Liver (tissue), 9 donors: Measurements from ENCODE around the gene PRR5L. TPM values are rescaled to one million over a fixed set of nuclear protein-coding genes. Genes with fewer than 3 reads are reported as not detected.

Source experiments
- DNase-seq: peaks from one replicate; pipeline ENCODE4 v3.0.0-alpha.2; 2017; ENCODE audit warnings: low spot score
- H3K27ac ChIP-seq, 2 donors: one replicate each; pipeline ENCODE4 v1.7.0; 2013; ENCODE audit warnings: inconsistent platforms in 2 of 2, low read length in 2 of 2, control low read depth in 1 of 2, low read depth in 1 of 2, mild to moderate bottlenecking in 1 of 2
- H3K27me3 ChIP-seq, 4 donors: one replicate each; pipeline versions ENCODE4 v1.6.1 to v1.7.0; 2013; ENCODE audit warnings: low read length in 3 of 4, inconsistent platforms in 1 of 4, mild to moderate bottlenecking in 1 of 4, moderate library complexity in 1 of 4; ENCODE audit not compliant: control insufficient read depth in 4 of 4, insufficient read depth in 4 of 4
- H3K36me3 ChIP-seq, 4 donors: one replicate each; pipeline versions ENCODE4 v1.6.1 to v1.7.0; 2013; ENCODE audit warnings: low read length in 3 of 4, mild to moderate bottlenecking in 3 of 4, low read depth in 1 of 4, moderate library complexity in 1 of 4; ENCODE audit not compliant: control insufficient read depth in 4 of 4, insufficient read depth in 3 of 4
- H3K4me1 ChIP-seq, 4 donors: one replicate each; pipeline versions ENCODE4 v1.6.1 to v1.7.0; 2013; ENCODE audit warnings: low read length in 3 of 4, mild to moderate bottlenecking in 3 of 4, moderate library complexity in 1 of 4; ENCODE audit not compliant: control insufficient read depth in 4 of 4, insufficient read depth in 4 of 4
- H3K4me3 ChIP-seq, 3 donors: one replicate each; pipeline versions ENCODE4 v1.6.1 to v1.7.0; 2013; ENCODE audit warnings: low read length in 3 of 3, control low read depth in 1 of 3, low read depth in 1 of 3, mild to moderate bottlenecking in 1 of 3
- H3K9ac ChIP-seq, 2 donors: one replicate each; pipeline ENCODE4 v1.7.0; 2013; ENCODE audit warnings: low read length in 2 of 2, mild to moderate bottlenecking in 2 of 2, moderate library complexity in 2 of 2, control low read depth in 1 of 2, low read depth in 1 of 2
- H3K9me3 ChIP-seq, 4 donors: one replicate each; pipeline versions ENCODE4 v1.6.1 to v1.7.0; 2013; ENCODE audit warnings: low read length in 3 of 4; ENCODE audit not compliant: control insufficient read depth in 4 of 4
- ATF3 ChIP-seq: IDR thresholded peaks from 2 replicates; pipeline ENCODE4 v1.6.1; 2016; ENCODE audit warnings: antibody characterized with exemption
- CTCF ChIP-seq: fragments of 150-350 bp; IDR thresholded peaks from 2 replicates; pipeline ENCODE4 v1.5.1; 2017; ENCODE audit warnings: improper control_type of control experiment, low read depth, low read length; ENCODE audit not compliant: missing input control
- FOXA1 ChIP-seq: IDR thresholded peaks from 2 replicates; pipeline ENCODE4 v1.6.1; 2016; ENCODE audit warnings: antibody characterized with exemption
- FOXA2 ChIP-seq: IDR thresholded peaks from 2 replicates; pipeline ENCODE4 v1.6.1; 2016; ENCODE audit warnings: antibody characterized with exemption
- GABPA ChIP-seq, 2 donors: IDR thresholded peaks in 1 of 2; conservative IDR thresholded peaks in 1 of 2; 2 replicates each; pipeline ENCODE4 v1.6.1; 2016; ENCODE audit warnings: antibody characterized with exemption in 2 of 2, mild to moderate bottlenecking in 1 of 2, moderate library complexity in 1 of 2
- HNF4G ChIP-seq: IDR thresholded peaks from 2 replicates; pipeline ENCODE4 v1.6.1; 2016; ENCODE audit warnings: antibody characterized with exemption
- JUND ChIP-seq, 2 donors: IDR thresholded peaks; 2 replicates each; pipeline ENCODE4 v1.6.1; 2016; ENCODE audit warnings: antibody characterized with exemption in 2 of 2
- MAX ChIP-seq: IDR thresholded peaks from 2 replicates; pipeline ENCODE4 v1.6.1; 2016; ENCODE audit warnings: antibody characterized with exemption
- NR2F2 ChIP-seq: IDR thresholded peaks from 2 replicates; pipeline ENCODE4 v1.6.1; 2016; ENCODE audit warnings: antibody characterized with exemption
- RAD21 ChIP-seq, 2 donors: IDR thresholded peaks; 2 replicates each; pipeline ENCODE4 v1.6.1; 2016; ENCODE audit warnings: antibody characterized with exemption in 2 of 2, mild to moderate bottlenecking in 2 of 2
- REST ChIP-seq: IDR thresholded peaks from 2 replicates; pipeline ENCODE4 v1.6.1; 2016; ENCODE audit warnings: antibody characterized with exemption, mild to moderate bottlenecking
- RXRA ChIP-seq, 2 donors: IDR thresholded peaks; 2 replicates each; pipeline ENCODE4 v1.6.1; 2017 to 2018; ENCODE audit warnings: antibody characterized with exemption in 2 of 2, mild to moderate bottlenecking in 1 of 2
- SP1 ChIP-seq: IDR thresholded peaks from 2 replicates; pipeline ENCODE4 v1.6.1; 2018; ENCODE audit warnings: antibody characterized with exemption, mild to moderate bottlenecking
- TAF1 ChIP-seq: conservative IDR thresholded peaks from 2 replicates; pipeline ENCODE4 v1.6.1; 2016; ENCODE audit warnings: antibody characterized with exemption, mild to moderate bottlenecking
- YY1 ChIP-seq: IDR thresholded peaks from 2 replicates; pipeline ENCODE4 v1.6.1; 2016; ENCODE audit warnings: antibody characterized with exemption, mild to moderate bottlenecking
- ZBTB33 ChIP-seq: IDR thresholded peaks from 2 replicates; pipeline ENCODE4 v1.6.1; 2016; ENCODE audit warnings: antibody characterized with exemption
- WGBS: extraction: QIAGEN DNeasy Blood & Tissue Kit; methylation state at CpG from one replicate; pipeline ENCODE4 v1.1.7; 2013; 5-methylcytosine and 5-hydroxymethylcytosine counted together
- polyA plus RNA-seq, 2 donors: library from polyadenylated mRNA; stranded (reverse) in 1 of 2; unstranded in 1 of 2; fragments of 200-250 nt in 1 of 2; fragments of >200 nt in 1 of 2; fragmentation: Nextera tagmentation in 1 of 2; extraction: Ambion mirVana in 1 of 2; gene quantifications; one replicate each; pipeline versions ENCODE4 v1.2.1 to v1.2.3, GENCODE V29; 2013 to 2015
- total RNA-seq, 2 donors: library from RNA; depleted of rRNA; stranded (reverse); fragments of >200 nt; gene quantifications; one replicate each; pipeline ENCODE4 v1.2.3, GENCODE V29; 2014
- donor health status: healthy.
- donor health status: healthy.
- donor health status: healthy.
- donor health status: healthy.
- donor health status: healthy.

PRR5L gene
- total and polyA plus RNA-seq, 4 donors, result 1.2 to 8.5 (median 4.5) TPM

GRCh38 chr11:36408498-36409136 is 112.5 kb downstream of the PRR5L start:
- TF ChIP-seq GABPA (IDR thresholded peaks at IDR 0.05 in 1 of 2, conservative IDR thresholded peaks at IDR 0.05 in 1 of 2) (no peak), ATF3 (no peak), HNF4G (no peak), RXRA (IDR thresholded peaks at IDR 0.05) (no peak), FOXA2 (no peak), MAX (no peak), REST (no peak), RAD21 (IDR thresholded peaks at IDR 0.05) (no peak), YY1 (no peak), CTCF (no peak), JUND (IDR thresholded peaks at IDR 0.05) (no peak), NR2F2 (no peak), ZBTB33 (no peak), TAF1 (no peak), SP1 (no peak), FOXA1 (no peak)
- H3K27ac ChIP-seq, result peak overlapping the region in 1 of 2 donors; percentile 10
- H3K9me3 ChIP-seq, result no peaks in the 10 kb centered on the region
- H3K9ac ChIP-seq, result no peak overlapping the region
- no peak overlapping the region for H3K4me3 ChIP-seq
- WGBS, result 70% methylated on average over 6 of the region's 6 CpGs
- H3K4me1 ChIP-seq, result peaks cover 0 to 4% (median 1%) of the 10 kb centered on the region in 4 donors
- H3K36me3 ChIP-seq, result no peaks in the 10 kb centered on the region
- no peaks in the 10 kb centered on the region for H3K27me3 ChIP-seq
- no peak for DNase-seq
